ENCODE results near the gene CCNI2. TPM values are rescaled to one million over a fixed set of nuclear protein-coding genes. Genes with fewer than 3 reads are reported as not detected.

CCNI2 gene
- total RNA-seq, 1 experiment from 2014 or later, result 1.4 TPM

DNA sequence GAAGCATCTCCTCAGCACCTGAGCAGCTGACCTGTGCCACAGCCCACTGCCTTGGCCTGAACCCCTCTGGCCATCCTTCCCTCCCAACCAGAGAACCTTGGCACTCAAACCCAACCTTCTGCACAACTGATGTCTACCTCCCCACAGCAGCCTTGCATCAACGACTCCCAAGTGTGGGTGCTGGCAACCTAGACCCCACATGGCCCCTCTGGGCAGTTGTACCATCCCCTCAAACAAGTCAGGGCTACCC lies 19.5 kb downstream of the CCNI2 start:
- ATAC-seq (no peak), DNase-seq (ENCODE audit: low read depth, low spot score) (no peak)
- Histone ChIP-seq H3K4me2 (ENCODE audit: low read length) (no peak overlapping the region), H3K9ac (ENCODE audit: low read length) (no peak overlapping the region), H3K4me3 (replicated peaks in 1 of 2; ENCODE audit: low read depth in 1 of 2, low read length in 2 of 2) (no peak overlapping the region), H3K36me3 (ENCODE audit: control insufficient read depth in 1 of 2, insufficient read depth in 2 of 2, low read length in 2 of 2) (peaks cover 4 to 5% of the 10 kb centered on the region in 2 experiments; a peak in 1 of 4 replicates), H2AFZ (ENCODE audit: low read depth, low read length, poor library complexity, severe bottlenecking) (no peak overlapping the region), H3K9me2 (ENCODE audit: insufficient read depth) (no peaks in the 10 kb centered on the region), H3K27ac (ENCODE audit: low read depth, low read length) (no peak overlapping the region), H3K79me2 (ENCODE audit: insufficient read depth, low read length) (peaks cover 7% of the 10 kb centered on the region; the same call in 1 of the 2 replicates), H4K20me1 (ENCODE audit: insufficient read depth) (no peaks in the 10 kb centered on the region), H3K4me1 (ENCODE audit: control insufficient read depth in 1 of 2, insufficient read depth in 2 of 2, low read length in 2 of 2) (0 out of 4 replicates have a peak, but pooled peaks cover 4% of the 10 kb centered on the region in 2 experiments), H3K27me3 (ENCODE audit: insufficient read depth, low read length) (no peaks in the 10 kb centered on the region), H3K9me3 (ENCODE audit: control insufficient read depth in 1 of 2, insufficient read depth in 1 of 2, low read depth in 1 of 2, low read length in 2 of 2) (no peaks in the 10 kb centered on the region)
- ChIA-PET POLR2A (interaction anchor here (0.8 kb wide), 1 partner anchor 10 kb away, joined by 3 read pairs; the partner anchor contains the start of gene SEPTIN8), RAD21 (ENCODE audit: low non-redundant PET in 1 of 2, low total read pairs in 2 of 2, uncharacterized antibody in 2 of 2, unreplicated experiment in 2 of 2) (no interaction called here), CTCF (interaction anchor here (1.2 kb wide), 1 partner anchor 481 kb away, joined by 4 read pairs; no protein-coding TSS in a partner anchor)
- no TSS peak for BruUV-seq (replicated peaks)
- intact Hi-C loops (cut with micrococcal nuclease), result no loop called here
- TF ChIP-seq, protein P1, sequence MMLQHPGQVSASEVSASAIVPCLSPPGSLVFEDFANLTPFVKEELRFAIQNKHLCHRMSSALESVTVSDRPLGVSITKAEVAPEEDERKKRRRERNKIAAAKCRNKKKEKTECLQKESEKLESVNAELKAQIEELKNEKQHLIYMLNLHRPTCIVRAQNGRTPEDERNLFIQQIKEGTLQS (IDR thresholded peaks at IDR 0.05), result no peak
- TF ChIP-seq, protein P2, sequence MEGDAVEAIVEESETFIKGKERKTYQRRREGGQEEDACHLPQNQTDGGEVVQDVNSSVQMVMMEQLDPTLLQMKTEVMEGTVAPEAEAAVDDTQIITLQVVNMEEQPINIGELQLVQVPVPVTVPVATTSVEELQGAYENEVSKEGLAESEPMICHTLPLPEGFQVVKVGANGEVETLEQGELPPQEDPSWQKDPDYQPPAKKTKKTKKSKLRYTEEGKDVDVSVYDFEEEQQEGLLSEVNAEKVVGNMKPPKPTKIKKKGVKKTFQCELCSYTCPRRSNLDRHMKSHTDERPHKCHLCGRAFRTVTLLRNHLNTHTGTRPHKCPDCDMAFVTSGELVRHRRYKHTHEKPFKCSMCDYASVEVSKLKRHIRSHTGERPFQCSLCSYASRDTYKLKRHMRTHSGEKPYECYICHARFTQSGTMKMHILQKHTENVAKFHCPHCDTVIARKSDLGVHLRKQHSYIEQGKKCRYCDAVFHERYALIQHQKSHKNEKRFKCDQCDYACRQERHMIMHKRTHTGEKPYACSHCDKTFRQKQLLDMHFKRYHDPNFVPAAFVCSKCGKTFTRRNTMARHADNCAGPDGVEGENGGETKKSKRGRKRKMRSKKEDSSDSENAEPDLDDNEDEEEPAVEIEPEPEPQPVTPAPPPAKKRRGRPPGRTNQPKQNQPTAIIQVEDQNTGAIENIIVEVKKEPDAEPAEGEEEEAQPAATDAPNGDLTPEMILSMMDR (IDR thresholded peaks at IDR 0.05 in 2 of 3, conservative IDR thresholded peaks at IDR 0.05 in 1 of 3; ENCODE audit: borderline replicate concordance in 1 of 3, insufficient read depth in 1 of 3, low read depth in 2 of 3, low read length in 2 of 3), result no peak
- no peak for TF ChIP-seq POLR2A (IDR thresholded peaks at IDR 0.05; ENCODE audit: borderline replicate concordance, extremely low read depth, insufficient read depth, insufficient read length)
- TF ChIP-seq CEBPB (IDR thresholded peaks at IDR 0.05; ENCODE audit: low read depth), result no peak
- no peak for TF ChIP-seq JUND (IDR thresholded peaks at IDR 0.05)
- TF ChIP-seq ZFX (IDR thresholded peaks at IDR 0.05), result no peak
- no peak for TF ChIP-seq ELF1 (IDR thresholded peaks at IDR 0.05; ENCODE audit: borderline replicate concordance, low read depth)
- TF ChIP-seq SIN3A (IDR thresholded peaks at IDR 0.05; ENCODE audit: low read depth), result no peak
- TF ChIP-seq CBX3 (IDR thresholded peaks at IDR 0.05; ENCODE audit: low read depth), result no peak
- TF ChIP-seq, protein P3, sequence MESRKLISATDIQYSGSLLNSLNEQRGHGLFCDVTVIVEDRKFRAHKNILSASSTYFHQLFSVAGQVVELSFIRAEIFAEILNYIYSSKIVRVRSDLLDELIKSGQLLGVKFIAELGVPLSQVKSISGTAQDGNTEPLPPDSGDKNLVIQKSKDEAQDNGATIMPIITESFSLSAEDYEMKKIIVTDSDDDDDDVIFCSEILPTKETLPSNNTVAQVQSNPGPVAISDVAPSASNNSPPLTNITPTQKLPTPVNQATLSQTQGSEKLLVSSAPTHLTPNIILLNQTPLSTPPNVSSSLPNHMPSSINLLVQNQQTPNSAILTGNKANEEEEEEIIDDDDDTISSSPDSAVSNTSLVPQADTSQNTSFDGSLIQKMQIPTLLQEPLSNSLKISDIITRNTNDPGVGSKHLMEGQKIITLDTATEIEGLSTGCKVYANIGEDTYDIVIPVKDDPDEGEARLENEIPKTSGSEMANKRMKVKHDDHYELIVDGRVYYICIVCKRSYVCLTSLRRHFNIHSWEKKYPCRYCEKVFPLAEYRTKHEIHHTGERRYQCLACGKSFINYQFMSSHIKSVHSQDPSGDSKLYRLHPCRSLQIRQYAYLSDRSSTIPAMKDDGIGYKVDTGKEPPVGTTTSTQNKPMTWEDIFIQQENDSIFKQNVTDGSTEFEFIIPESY (IDR thresholded peaks at IDR 0.05; ENCODE audit: extremely low read depth, insufficient replicate concordance, low read length), result no peak
